H54 (cell line): ENCODE measurements around the gene DENND4B.

Experiments used
- DNase-seq: peaks from one replicate; pipeline ENCODE4 v3.0.0; 2011; ENCODE audit warnings: low spot score, mixed read lengths; ENCODE audit not compliant: insufficient read length
- FAIRE-seq: peaks from 3 replicates; lab custom pipeline; 2011; peaks lifted over from hg19 to GRCh38; lab: Jason Lieb, UNC
- POLR2A ChIP-seq: IDR thresholded peaks from 2 replicates; pipeline ENCODE4 v1.6.1; 2011; ENCODE audit warnings: low read depth, mild to moderate bottlenecking, low read length

Gene DENND4B

DNA sequence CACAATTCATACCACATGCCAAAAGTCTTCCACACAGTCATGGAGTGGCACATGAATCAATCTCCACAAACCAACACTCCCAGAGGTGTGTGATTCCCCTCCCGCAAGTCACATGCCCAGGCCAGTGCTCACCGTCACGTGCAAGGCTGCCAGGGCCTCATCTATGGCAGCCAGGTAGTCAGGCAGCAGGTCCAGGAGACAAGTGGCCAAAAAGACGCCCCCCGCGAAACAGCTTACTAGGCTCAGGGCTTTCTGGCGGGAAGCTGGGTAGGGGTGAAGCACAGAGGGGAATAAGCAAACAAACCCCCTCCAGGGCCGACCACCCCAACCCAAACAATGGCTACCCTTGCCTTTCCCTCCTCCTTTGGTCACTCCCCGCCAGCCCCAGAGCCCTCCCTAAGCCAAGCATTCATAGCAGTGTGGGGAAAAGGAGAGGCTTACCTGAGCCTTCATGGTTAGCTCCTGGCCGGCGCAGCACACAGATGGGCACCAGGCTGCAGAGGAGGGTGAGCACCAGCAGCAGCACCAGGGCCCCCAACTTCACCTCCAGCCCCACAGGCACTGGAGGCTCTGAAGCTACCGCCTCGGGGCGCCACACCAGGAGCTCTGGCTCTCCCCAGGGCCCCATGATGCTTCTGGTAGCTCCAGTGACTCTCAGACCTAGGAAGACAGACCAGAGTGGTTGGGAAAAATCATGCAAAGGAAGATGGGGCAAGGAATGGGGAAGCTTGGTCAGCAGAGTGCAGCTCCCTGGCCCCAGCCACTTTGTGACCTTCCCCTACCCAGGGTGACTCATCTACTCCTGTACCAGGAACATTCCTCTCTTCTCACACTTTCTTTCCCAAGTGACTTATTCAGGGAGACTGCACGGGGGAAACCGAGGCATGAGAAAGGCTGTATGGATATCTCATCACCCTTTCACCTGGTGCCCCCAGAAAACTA is 15.8 kb upstream of the DENND4B start:
- DNase-seq (no peak), FAIRE-seq (no peak)
- 0 out of 2 replicates have a peak, but pooled peaks have one; percentile 8 for TF ChIP-seq POLR2A

DNA sequence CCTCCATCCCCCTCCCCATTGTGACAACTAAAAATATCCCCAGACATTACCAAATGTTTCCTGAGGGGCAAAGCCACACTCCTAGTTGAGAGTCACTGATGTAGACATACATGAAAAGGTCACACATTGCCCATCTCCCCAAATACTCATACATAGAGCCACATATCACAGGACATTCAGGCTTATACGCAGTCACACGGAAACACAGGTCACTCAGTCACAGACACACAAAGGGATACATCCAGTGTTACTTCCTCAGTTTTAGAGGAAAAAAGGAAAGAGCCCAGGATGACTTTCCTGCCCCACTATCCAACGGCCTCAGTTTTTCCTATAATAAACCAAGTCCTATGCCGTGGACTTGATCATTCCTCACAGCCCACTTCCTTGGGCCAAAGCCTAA is 14.9 kb upstream of the DENND4B start:
- DNase-seq (no peak), FAIRE-seq (no peak)
- TF ChIP-seq POLR2A = no peak

GRCh38 chr1:153960206-153960605 is 13.7 kb upstream of the DENND4B start:
- TF ChIP-seq POLR2A = no peak
- DNase-seq (no peak), FAIRE-seq (no peak)

DNA sequence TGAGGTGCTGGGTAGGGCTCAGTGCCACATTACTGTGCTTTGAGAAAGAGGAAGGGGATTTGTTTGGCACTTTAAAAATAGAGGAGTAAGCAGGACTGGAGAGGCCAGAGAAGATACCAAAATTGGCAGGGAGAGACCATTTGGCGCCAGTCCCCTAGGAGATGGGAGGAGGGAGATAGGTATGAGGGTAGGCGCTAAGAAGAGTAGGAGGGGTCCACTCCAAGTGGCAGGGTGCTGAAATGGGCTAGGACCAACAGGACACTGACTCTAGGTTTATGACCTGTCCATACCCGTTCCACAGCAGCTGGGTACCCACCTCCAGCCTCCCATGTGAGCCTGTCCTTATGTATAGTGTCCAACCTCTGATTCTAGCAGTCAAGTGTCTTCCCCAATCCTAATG is 12.9 kb upstream of the DENND4B start:
- DNase-seq (no peak), FAIRE-seq (no peak)
- no peak for TF ChIP-seq POLR2A

DNA sequence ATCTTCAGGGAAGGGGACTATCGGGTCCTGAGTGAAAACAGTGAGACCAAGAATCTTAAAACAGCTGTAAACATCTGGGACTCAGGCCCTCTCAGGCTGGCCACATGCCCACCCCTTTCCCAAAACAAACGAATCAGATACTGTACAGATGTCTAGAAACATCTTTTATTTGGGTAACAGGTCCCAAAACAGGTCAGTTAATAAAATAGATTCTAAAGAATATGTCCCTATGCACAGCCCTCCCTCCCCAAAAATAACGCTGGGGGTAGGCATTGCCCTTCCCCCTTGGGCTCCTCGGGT is 12.4 kb upstream of the DENND4B start:
- FAIRE-seq (no peak), DNase-seq (no peak)
- TF ChIP-seq POLR2A = no peak

- FAIRE-seq = no peak
- DNase-seq = peak; percentile 93
These were observed 11.8 kb upstream of the DENND4B start, which contains the start of gene CRTC2 for GRCh38 chr1:153958111-153958960. Gene CRTC2, minus strand, starts transcription at chr1:153958612. Its CDS starts 115 bp downstream, at chr1:153958497.

DNA sequence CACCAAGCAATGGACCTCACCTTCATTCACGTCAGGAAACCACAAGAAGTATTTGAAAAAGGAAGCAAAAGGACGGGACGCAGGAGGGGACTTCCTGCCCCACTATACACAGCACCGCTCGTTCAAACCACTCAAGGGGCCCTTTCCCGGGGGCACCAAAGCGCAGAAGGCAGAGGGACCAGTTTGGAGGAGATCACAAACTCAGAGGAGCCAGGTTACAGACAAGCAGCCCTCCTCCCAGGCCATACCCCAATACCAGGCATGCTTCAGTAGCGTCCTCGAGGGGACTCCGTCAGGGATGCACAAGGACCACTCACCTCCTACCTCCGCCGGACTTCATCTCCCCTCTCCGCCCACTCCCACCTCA is 11.2 kb upstream of the DENND4B start:
- FAIRE-seq = no peak
- TF ChIP-seq POLR2A = peak; percentile 12; the same call in 1 of the 2 replicates
- DNase-seq = no peak

More at GRCh38 chr1:153958111-153958960, 11.8 kb upstream of the DENND4B start, which contains the start of gene CRTC2:
- peak; percentile 45; the same call in 1 of the 2 replicates for TF ChIP-seq POLR2A

DNA sequence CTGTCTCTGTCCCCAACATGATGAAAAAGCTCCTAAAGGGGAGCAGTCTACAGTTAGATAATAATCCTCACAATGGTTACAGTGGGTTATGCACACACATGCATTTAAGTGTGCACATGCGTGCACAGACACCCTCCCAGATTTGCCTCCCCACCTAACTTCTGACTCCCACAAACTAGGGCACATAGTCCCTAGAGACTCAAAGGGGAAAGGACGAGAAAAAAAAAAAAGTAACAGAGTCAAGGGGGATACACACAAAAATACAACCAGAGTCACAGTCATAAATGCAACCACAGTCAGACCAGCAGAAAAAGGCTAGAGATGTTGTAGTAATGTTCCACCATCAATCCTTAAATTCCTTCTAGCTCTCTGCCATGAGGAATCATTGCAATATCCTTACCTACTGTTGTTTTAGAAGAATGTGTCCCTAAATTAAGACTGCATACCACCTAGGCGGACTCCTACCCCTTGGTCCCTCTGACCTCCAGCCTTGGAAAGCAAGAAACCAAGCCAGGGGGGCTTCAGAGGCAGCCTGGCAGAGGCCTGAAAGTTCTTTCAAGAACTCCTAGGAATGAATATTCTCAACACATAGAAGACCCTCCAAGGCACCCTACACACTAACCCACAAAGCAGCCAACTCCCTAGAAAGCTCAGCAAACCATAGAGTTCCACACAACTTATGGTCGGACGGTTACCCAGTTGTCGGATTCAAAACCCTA is 10.6 kb upstream of the DENND4B start:
- DNase-seq (no peak), FAIRE-seq (no peak)

DNA sequence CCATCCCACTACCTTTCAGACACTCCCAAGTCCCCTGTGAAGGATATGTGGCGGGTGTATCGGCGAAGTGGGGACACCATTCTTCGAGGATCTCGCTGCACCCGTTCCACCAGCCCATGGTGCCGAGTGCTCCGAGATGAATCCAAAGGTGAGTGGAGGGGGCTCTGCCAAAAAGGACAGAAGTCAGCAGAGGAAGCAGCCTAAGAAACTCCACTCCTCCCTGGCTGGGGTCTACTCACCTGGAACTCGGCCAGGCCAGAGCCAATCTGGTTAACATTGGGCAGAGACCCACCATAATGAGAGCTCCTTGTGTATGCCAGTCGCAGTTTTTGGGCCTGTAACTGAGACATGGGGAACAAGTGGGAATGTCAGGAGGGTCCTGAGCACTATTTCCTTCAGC is 8.3 kb upstream of the DENND4B start:
- DNase-seq (no peak), FAIRE-seq (no peak)
- no peak for TF ChIP-seq POLR2A

More for the DNA sequence above, 10.6 kb upstream of the DENND4B start:
- no peak for TF ChIP-seq POLR2A

DNA sequence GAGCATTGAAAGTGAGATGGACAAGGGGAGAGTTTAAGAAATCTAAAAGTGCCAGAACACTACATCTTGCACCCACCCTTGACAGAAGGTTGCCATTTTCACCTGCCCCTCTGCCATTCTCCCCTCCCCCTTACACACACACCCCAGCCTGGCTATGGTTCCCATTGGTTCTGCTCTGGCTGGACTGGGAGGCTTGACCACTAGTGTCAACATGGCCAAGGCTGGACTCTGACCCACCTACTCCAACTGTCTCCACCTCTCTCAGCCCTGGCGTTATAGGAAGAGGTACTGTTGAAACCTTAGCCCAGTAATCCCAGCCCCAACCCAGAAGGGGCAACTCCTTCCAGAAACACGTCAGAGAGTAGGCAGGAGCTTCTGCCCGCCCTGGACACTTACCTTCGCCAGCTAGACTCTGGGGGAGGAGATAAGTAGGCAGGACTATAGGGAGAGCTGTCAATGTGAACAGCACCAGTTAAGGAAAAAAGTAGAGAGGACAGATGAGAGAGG is 7.4 kb upstream of the DENND4B start:
- FAIRE-seq (no peak), DNase-seq (no peak)
- no peak for TF ChIP-seq POLR2A

- TF ChIP-seq POLR2A = no peak
- no peak for FAIRE-seq
These were observed 5.3 kb upstream of the DENND4B start for GRCh38 chr1:153951801-153952200.

DNA sequence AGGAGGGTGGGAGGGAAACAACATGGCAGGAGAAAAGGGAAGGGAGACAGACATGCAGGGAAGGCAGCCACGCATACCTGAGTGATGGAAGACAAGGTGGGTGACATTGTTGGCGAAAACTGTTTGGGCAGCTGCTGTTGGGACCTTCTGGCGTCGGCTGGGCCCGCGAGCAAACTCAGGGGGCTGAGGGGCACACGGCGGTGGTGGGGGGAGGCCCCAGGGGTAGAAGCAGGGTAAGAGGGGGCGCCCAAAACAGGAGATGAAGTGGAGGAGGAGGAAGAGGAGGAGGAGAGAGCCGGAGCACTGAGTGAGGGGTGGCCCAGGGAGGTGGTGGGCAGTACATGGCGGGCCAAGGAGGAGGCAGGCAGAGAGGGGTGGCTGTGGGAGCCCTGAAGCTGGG is 4.7 kb upstream of the DENND4B start:
- TF ChIP-seq POLR2A = no peak
- FAIRE-seq (no peak), DNase-seq (no peak)

More at GRCh38 chr1:153951801-153952200, 5.3 kb upstream of the DENND4B start:
- no peak for DNase-seq
